ENCODE measurements around the gene TMEM232. TPM values are rescaled to one million over a fixed set of nuclear protein-coding genes. Genes with fewer than 3 reads are reported as not detected.
A peak's percentile ranks its signal among the peaks of the same experiment; 100 is the strongest.

The TMEM232 gene
- total and polyA plus RNA-seq, 9 of the 15 experiments (the other 6 are each of a cell fraction or from before 2014, with no cell fraction given), result 0.09 to 2.2 (median 0.41) TPM

DNA sequence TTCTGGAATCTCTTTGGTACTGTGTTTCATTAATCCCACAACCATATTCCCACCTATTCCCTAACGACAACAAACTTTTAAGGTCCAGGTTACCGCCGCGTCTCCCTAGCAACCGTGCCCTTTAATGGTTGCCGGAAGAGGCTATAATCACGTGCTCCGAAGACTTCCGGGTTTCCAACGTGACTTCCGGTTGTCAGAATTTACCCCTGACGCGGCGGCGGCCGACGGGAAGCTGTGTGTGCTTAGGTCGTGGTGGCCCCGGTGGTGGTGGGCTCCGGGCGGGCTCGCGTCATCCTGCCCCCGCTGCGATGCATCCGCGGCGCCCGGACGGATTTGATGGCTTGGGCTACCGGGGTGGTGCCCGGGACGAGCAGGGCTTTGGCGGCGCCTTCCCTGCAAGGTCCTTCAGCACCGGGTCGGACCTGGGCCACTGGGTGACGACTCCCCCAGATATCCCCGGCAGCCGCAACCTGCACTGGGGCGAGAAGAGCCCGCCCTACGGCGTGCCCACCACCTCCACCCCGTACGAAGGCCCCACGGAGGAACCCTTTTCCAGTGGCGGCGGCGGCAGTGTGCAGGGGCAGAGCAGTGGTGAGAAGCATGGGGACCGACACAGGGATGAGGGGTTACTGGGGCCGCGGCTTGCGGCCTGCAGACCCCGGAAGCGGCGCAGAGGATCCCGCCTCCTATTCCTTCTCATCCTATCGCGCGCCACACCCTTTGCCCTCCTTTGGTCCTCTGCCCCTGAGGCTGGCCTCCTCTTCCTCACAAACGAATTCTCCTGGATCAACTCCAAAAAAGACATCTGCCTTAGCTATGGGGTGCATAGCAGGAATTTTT, 12.6 kb upstream of the TMEM232 start, which contains the start of gene SLC25A46 (continued):
- TF ChIP-seq, protein P1, sequence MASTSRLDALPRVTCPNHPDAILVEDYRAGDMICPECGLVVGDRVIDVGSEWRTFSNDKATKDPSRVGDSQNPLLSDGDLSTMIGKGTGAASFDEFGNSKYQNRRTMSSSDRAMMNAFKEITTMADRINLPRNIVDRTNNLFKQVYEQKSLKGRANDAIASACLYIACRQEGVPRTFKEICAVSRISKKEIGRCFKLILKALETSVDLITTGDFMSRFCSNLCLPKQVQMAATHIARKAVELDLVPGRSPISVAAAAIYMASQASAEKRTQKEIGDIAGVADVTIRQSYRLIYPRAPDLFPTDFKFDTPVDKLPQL (IDR thresholded peaks at IDR 0.05; ENCODE audit: extremely low read depth, insufficient read length), result no peak
- TF ChIP-seq SAFB2 (IDR thresholded peaks at IDR 0.05; ENCODE audit: borderline replicate concordance, low read depth, low read length, severe bottlenecking), result no peak
- TF ChIP-seq, protein P2, sequence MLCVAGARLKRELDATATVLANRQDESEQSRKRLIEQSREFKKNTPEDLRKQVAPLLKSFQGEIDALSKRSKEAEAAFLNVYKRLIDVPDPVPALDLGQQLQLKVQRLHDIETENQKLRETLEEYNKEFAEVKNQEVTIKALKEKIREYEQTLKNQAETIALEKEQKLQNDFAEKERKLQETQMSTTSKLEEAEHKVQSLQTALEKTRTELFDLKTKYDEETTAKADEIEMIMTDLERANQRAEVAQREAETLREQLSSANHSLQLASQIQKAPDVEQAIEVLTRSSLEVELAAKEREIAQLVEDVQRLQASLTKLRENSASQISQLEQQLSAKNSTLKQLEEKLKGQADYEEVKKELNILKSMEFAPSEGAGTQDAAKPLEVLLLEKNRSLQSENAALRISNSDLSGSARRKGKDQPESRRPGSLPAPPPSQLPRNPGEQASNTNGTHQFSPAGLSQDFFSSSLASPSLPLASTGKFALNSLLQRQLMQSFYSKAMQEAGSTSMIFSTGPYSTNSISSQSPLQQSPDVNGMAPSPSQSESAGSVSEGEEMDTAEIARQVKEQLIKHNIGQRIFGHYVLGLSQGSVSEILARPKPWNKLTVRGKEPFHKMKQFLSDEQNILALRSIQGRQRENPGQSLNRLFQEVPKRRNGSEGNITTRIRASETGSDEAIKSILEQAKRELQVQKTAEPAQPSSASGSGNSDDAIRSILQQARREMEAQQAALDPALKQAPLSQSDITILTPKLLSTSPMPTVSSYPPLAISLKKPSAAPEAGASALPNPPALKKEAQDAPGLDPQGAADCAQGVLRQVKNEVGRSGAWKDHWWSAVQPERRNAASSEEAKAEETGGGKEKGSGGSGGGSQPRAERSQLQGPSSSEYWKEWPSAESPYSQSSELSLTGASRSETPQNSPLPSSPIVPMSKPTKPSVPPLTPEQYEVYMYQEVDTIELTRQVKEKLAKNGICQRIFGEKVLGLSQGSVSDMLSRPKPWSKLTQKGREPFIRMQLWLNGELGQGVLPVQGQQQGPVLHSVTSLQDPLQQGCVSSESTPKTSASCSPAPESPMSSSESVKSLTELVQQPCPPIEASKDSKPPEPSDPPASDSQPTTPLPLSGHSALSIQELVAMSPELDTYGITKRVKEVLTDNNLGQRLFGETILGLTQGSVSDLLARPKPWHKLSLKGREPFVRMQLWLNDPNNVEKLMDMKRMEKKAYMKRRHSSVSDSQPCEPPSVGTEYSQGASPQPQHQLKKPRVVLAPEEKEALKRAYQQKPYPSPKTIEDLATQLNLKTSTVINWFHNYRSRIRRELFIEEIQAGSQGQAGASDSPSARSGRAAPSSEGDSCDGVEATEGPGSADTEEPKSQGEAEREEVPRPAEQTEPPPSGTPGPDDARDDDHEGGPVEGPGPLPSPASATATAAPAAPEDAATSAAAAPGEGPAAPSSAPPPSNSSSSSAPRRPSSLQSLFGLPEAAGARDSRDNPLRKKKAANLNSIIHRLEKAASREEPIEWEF (CRISPR knock-in tag; IDR thresholded peaks at IDR 0.05), result no peak
- peak; percentile 17; the same call in 1 of the 2 replicates for TF ChIP-seq ELF4 (CRISPR knock-in tag; IDR thresholded peaks at IDR 0.05)
- no peak for TF ChIP-seq ZNF785 (CRISPR knock-in tag; IDR thresholded peaks at IDR 0.05)
- TF ChIP-seq NUFIP1 (IDR thresholded peaks at IDR 0.05; ENCODE audit: partially characterized antibody), result no peak
- 0 out of 2 replicates have a peak, but pooled peaks have one; percentile 30 for TF ChIP-seq LCOR (CRISPR knock-in tag; IDR thresholded peaks at IDR 0.05)
- TF ChIP-seq ZBTB17 (CRISPR knock-in tag; IDR thresholded peaks at IDR 0.05), result 0 out of 2 replicates have a peak, but pooled peaks have one; percentile 43
- TF ChIP-seq HNRNPK (IDR thresholded peaks at IDR 0.05; ENCODE audit: low read depth, low read length, poor library complexity, severe bottlenecking), result no peak
- TF ChIP-seq YY1 (IDR thresholded peaks at IDR 0.05; ENCODE audit: borderline replicate concordance in 1 of 3, control insufficient read depth in 1 of 3, extremely low read depth in 1 of 3, insufficient read depth in 3 of 3, insufficient read length in 1 of 3, insufficient replicate concordance in 2 of 3, low read depth in 1 of 3, low read length in 2 of 3), result peak; percentile 29 to 92 (median 77)
- TF ChIP-seq MAFG (tag; conservative IDR thresholded peaks at IDR 0.05), result no peak
- TF ChIP-seq, protein P3, sequence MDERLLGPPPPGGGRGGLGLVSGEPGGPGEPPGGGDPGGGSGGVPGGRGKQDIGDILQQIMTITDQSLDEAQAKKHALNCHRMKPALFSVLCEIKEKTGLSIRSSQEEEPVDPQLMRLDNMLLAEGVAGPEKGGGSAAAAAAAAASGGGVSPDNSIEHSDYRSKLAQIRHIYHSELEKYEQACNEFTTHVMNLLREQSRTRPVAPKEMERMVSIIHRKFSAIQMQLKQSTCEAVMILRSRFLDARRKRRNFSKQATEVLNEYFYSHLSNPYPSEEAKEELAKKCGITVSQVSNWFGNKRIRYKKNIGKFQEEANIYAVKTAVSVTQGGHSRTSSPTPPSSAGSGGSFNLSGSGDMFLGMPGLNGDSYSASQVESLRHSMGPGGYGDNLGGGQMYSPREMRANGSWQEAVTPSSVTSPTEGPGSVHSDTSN (CRISPR knock-in tag; IDR thresholded peaks at IDR 0.05; ENCODE audit: low read depth), result no peak
- TF ChIP-seq, protein P3 (tag; conservative IDR thresholded peaks at IDR 0.05; ENCODE audit: low read depth), result 0 out of 2 replicates have a peak, but pooled peaks have one; percentile 28
- no peak for TF ChIP-seq ZNF431 (CRISPR knock-in tag; IDR thresholded peaks at IDR 0.05)
- TF ChIP-seq TCF7L2 (IDR thresholded peaks at IDR 0.05; ENCODE audit: low read depth, low read length), result no peak
- TF ChIP-seq TAL1 (IDR thresholded peaks at IDR 0.05), result no peak
- no peak for TF ChIP-seq CC2D1A (IDR thresholded peaks at IDR 0.05)
- peak; percentile 80 for TF ChIP-seq FOXP1 (CRISPR knock-in tag; IDR thresholded peaks at IDR 0.05)
- no peak for TF ChIP-seq PPARD (CRISPR knock-in tag; IDR thresholded peaks at IDR 0.05)
